ENCODE data around the gene PLEKHA6. TPM values are rescaled to one million over a fixed set of nuclear protein-coding genes. Genes with fewer than 3 reads are reported as not detected.

The PLEKHA6 gene
- polyA plus RNA-seq, 1 donor from 2014 or later, result 22.6 TPM

DNA sequence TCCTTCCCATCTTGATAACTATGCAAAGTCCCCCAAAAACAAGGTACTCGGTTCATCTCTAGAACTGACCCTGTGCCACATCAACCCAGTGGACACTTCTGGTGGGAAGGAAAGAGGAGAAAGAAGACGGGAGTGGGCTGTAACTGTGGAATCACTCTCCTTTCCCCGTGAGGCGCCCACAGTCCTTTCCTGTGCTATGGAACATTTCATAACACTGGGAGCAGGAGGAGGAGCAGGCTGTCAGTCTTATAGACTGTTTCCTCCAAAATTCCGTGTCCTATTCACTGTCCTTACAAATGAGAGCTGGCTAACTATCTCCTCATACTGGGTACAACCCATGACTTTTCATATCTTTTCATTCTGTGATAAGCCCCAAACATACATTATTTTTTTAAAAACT is 40.7 kb downstream of the PLEKHA6 start:
- Histone ChIP-seq H3K36me3 (ENCODE audit: insufficient read depth, low read length) (no peaks in the 10 kb centered on the region), H3K4me3 (ENCODE audit: low read length) (no peak overlapping the region), H3K27me3 (ENCODE audit: insufficient read depth, low read depth, low read length) (no peaks in the 10 kb centered on the region), H3K9me2 (ENCODE audit: insufficient read depth, low read length) (no peaks in the 10 kb centered on the region), H3K9me3 (ENCODE audit: low read length) (no peaks in the 10 kb centered on the region), H3K4me2 (ENCODE audit: low read length) (no peak overlapping the region), H3F3A (ENCODE audit: insufficient read depth, low read length, poor library complexity, severe bottlenecking) (no peaks in the 10 kb centered on the region), H3K27ac (ENCODE audit: low read length) (no peak overlapping the region), H2AFZ (ENCODE audit: low read depth, low read length) (no peak overlapping the region), H3K9ac (ENCODE audit: low read length) (no peak overlapping the region), H4K20me1 (ENCODE audit: insufficient read depth) (peaks cover 3% of the 10 kb centered on the region), H3K79me2 (replicated peaks; ENCODE audit: insufficient read depth, low read length) (peaks cover 5% of the 10 kb centered on the region)
- no peak for TF ChIP-seq EP300 (conservative IDR thresholded peaks at IDR 0.05; ENCODE audit: poor library complexity, severe bottlenecking)

GRCh38 chr1:204318324-204318723 is 41.4 kb downstream of the PLEKHA6 start:
- peaks cover 3% of the 10 kb centered on the region for H4K20me1 ChIP-seq (ENCODE audit: insufficient read depth)
- no peak overlapping the region for H3K4me2 ChIP-seq (ENCODE audit: low read length)
- H3F3A ChIP-seq (ENCODE audit: insufficient read depth, low read length, poor library complexity, severe bottlenecking), result no peaks in the 10 kb centered on the region
- H3K9me3 ChIP-seq (ENCODE audit: low read length), result no peaks in the 10 kb centered on the region
- TF ChIP-seq POLR2AphosphoS5 (IDR thresholded peaks at IDR 0.05), result no peak
- no peak for TF ChIP-seq EZH2 (IDR thresholded peaks at IDR 0.05; ENCODE audit: borderline replicate concordance, insufficient read depth, low read length, poor library complexity, severe bottlenecking)
- TF ChIP-seq, protein P1, sequence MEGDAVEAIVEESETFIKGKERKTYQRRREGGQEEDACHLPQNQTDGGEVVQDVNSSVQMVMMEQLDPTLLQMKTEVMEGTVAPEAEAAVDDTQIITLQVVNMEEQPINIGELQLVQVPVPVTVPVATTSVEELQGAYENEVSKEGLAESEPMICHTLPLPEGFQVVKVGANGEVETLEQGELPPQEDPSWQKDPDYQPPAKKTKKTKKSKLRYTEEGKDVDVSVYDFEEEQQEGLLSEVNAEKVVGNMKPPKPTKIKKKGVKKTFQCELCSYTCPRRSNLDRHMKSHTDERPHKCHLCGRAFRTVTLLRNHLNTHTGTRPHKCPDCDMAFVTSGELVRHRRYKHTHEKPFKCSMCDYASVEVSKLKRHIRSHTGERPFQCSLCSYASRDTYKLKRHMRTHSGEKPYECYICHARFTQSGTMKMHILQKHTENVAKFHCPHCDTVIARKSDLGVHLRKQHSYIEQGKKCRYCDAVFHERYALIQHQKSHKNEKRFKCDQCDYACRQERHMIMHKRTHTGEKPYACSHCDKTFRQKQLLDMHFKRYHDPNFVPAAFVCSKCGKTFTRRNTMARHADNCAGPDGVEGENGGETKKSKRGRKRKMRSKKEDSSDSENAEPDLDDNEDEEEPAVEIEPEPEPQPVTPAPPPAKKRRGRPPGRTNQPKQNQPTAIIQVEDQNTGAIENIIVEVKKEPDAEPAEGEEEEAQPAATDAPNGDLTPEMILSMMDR (IDR thresholded peaks at IDR 0.05; ENCODE audit: poor library complexity, severe bottlenecking), result no peak
- TF ChIP-seq TAF1 (IDR thresholded peaks at IDR 0.05; ENCODE audit: low read depth), result no peak
- TF ChIP-seq SMC3 (conservative IDR thresholded peaks at IDR 0.05; ENCODE audit: poor library complexity), result no peak
- TF ChIP-seq RAD21 (conservative IDR thresholded peaks at IDR 0.05), result no peak
- TF ChIP-seq REST (IDR thresholded peaks at IDR 0.05; ENCODE audit: borderline replicate concordance), result no peak
- TF ChIP-seq EP300 (conservative IDR thresholded peaks at IDR 0.05; ENCODE audit: poor library complexity, severe bottlenecking), result no peak
- TF ChIP-seq MXI1 (conservative IDR thresholded peaks at IDR 0.05; ENCODE audit: poor library complexity, severe bottlenecking), result no peak
- H2AFZ ChIP-seq (ENCODE audit: low read depth, low read length), result no peak overlapping the region
- no peaks in the 10 kb centered on the region for H3K36me3 ChIP-seq (ENCODE audit: insufficient read depth, low read length)
- H3K27ac ChIP-seq (ENCODE audit: low read length), result no peak overlapping the region
- H3K79me2 ChIP-seq (replicated peaks; ENCODE audit: insufficient read depth, low read length), result peaks cover 5% of the 10 kb centered on the region
- H3K27me3 ChIP-seq (ENCODE audit: insufficient read depth, low read depth, low read length), result no peaks in the 10 kb centered on the region
- H3K9ac ChIP-seq (ENCODE audit: low read length), result no peak overlapping the region
- no peaks in the 10 kb centered on the region for H3K9me2 ChIP-seq (ENCODE audit: insufficient read depth, low read length)
- no peak overlapping the region for H3K4me3 ChIP-seq (ENCODE audit: low read length)

GRCh38 chr1:204317170-204317569 is 42.6 kb downstream of the PLEKHA6 start:
- no peaks in the 10 kb centered on the region for H3K27me3 ChIP-seq (ENCODE audit: insufficient read depth, low read depth, low read length)
- no peak overlapping the region for H2AFZ ChIP-seq (ENCODE audit: low read depth, low read length)
- H3K4me2 ChIP-seq (ENCODE audit: low read length), result no peak overlapping the region
- peaks cover 3% of the 10 kb centered on the region for H4K20me1 ChIP-seq (ENCODE audit: insufficient read depth)
- H3K27ac ChIP-seq (ENCODE audit: low read length), result no peak overlapping the region
- TF ChIP-seq MXI1 (conservative IDR thresholded peaks at IDR 0.05; ENCODE audit: poor library complexity, severe bottlenecking), result no peak
- TF ChIP-seq POLR2AphosphoS5 (IDR thresholded peaks at IDR 0.05), result no peak
- no peak for TF ChIP-seq TAF1 (IDR thresholded peaks at IDR 0.05; ENCODE audit: low read depth)
- TF ChIP-seq, protein P1 (IDR thresholded peaks at IDR 0.05; ENCODE audit: poor library complexity, severe bottlenecking), result no peak
- TF ChIP-seq RAD21 (conservative IDR thresholded peaks at IDR 0.05), result no peak
- no peak for TF ChIP-seq SMC3 (conservative IDR thresholded peaks at IDR 0.05; ENCODE audit: poor library complexity)
- no peak for TF ChIP-seq EZH2 (IDR thresholded peaks at IDR 0.05; ENCODE audit: borderline replicate concordance, insufficient read depth, low read length, poor library complexity, severe bottlenecking)
- TF ChIP-seq REST (IDR thresholded peaks at IDR 0.05; ENCODE audit: borderline replicate concordance), result no peak
- TF ChIP-seq EP300 (conservative IDR thresholded peaks at IDR 0.05; ENCODE audit: poor library complexity, severe bottlenecking), result no peak
- H3K4me3 ChIP-seq (ENCODE audit: low read length), result no peak overlapping the region
- peaks cover 5% of the 10 kb centered on the region for H3K79me2 ChIP-seq (replicated peaks; ENCODE audit: insufficient read depth, low read length)
- no peaks in the 10 kb centered on the region for H3K9me2 ChIP-seq (ENCODE audit: insufficient read depth, low read length)
- no peaks in the 10 kb centered on the region for H3K36me3 ChIP-seq (ENCODE audit: insufficient read depth, low read length)
- no peak overlapping the region for H3K9ac ChIP-seq (ENCODE audit: low read length)
- H3F3A ChIP-seq (ENCODE audit: insufficient read depth, low read length, poor library complexity, severe bottlenecking), result no peaks in the 10 kb centered on the region
- H3K9me3 ChIP-seq (ENCODE audit: low read length), result no peaks in the 10 kb centered on the region

Data from neural cell (in vitro differentiated cells).